Spleen (tissue), 11 donors: ENCODE measurements around the gene PIGN. TPM values are rescaled to one million over a fixed set of nuclear protein-coding genes. Genes with fewer than 3 reads are reported as not detected.
A peak's percentile ranks its signal among the peaks of the same experiment; 100 is the strongest.

ENCODE experiments used
- DNase-seq: peaks from one replicate; pipeline ENCODE4 v3.0.0-alpha.2; 2020
- H3K27ac ChIP-seq, 8 donors: fragments of 200-600 bp; sonication (generic) in 7 of 8; 1 replicate in 4 of 8; 2 replicates in 4 of 8; pipeline versions ENCODE4 v1.5.0 to v1.8.0; 2016 to 2021; ENCODE audit warnings: inconsistent platforms in 4 of 8, mild to moderate bottlenecking in 4 of 8, moderate library complexity in 1 of 8
- H3K27me3 ChIP-seq, 7 donors: fragments of 200-600 bp; sonication (generic) in 6 of 7; replicated peaks in 1 of 7; 1 replicate in 4 of 7; 2 replicates in 3 of 7; pipeline versions ENCODE4 v1.5.0 to v1.8.0; 2016 to 2021; ENCODE audit warnings: inconsistent platforms in 3 of 7, mild to moderate bottlenecking in 1 of 7
- H3K36me3 ChIP-seq, 6 donors: fragments of 200-600 bp; sonication (generic) in 5 of 6; 1 replicate in 4 of 6; 2 replicates in 2 of 6; pipeline versions ENCODE4 v1.5.0 to v1.8.0; 2016 to 2021; ENCODE audit warnings: inconsistent platforms in 2 of 6
- H3K4me1 ChIP-seq, 6 donors: fragments of 200-600 bp; sonication (generic) in 5 of 6; 1 replicate in 3 of 6; 2 replicates in 3 of 6; pipeline versions ENCODE4 v1.5.0 to v1.8.0; 2016 to 2021; ENCODE audit warnings: inconsistent platforms in 3 of 6
- H3K4me3 ChIP-seq, 8 donors: fragments of 200-600 bp; sonication (generic) in 7 of 8; 1 replicate in 4 of 8; 2 replicates in 4 of 8; pipeline versions ENCODE4 v1.5.0 to v1.8.0; 2016 to 2021; ENCODE audit warnings: inconsistent platforms in 4 of 8, mild to moderate bottlenecking in 4 of 8, moderate library complexity in 2 of 8
- H3K9me3 ChIP-seq, 8 donors: fragments of 200-600 bp; sonication (generic) in 7 of 8; 1 replicate in 4 of 8; 2 replicates in 4 of 8; pipeline versions ENCODE4 v1.5.0 to v1.8.0; 2016 to 2021; ENCODE audit warnings: inconsistent platforms in 4 of 8
- CTCF ChIP-seq, 11 experiments: fragments of 200-600 bp in 7 of 11; fragments of 450-650 bp in 4 of 11; sonication (generic) in 4 of 11; IDR thresholded peaks in 8 of 11; conservative IDR thresholded peaks in 3 of 11; 1 replicate in 7 of 11; 2 replicates in 4 of 11; pipeline versions ENCODE4 v1.4.0 to v1.8.0; 2016 to 2021; ENCODE audit warnings: antibody characterized with exemption in 11 of 11, inconsistent platforms in 4 of 11, mild to moderate bottlenecking in 1 of 11
- POLR2A ChIP-seq, 3 donors: fragments of 450-650 bp; IDR thresholded peaks; one replicate each; pipeline ENCODE4 v1.5.1; 2017; ENCODE audit warnings: antibody characterized with exemption in 3 of 3, mild to moderate bottlenecking in 1 of 3
- POLR2AphosphoS5 ChIP-seq, 3 donors: sonication (generic); formaldehyde crosslinking; IDR thresholded peaks; one replicate each; pipeline ENCODE4 v1.5.1; 2017; ENCODE audit warnings: antibody characterized with exemption in 3 of 3
- WGBS, 5 donors: extraction: QIAGEN DNeasy Blood & Tissue Kit in 3 of 5; methylation state at CpG; one replicate each; pipeline versions ENCODE4 v1.1.5 to v1.1.7; 2013 to 2018; 5-methylcytosine and 5-hydroxymethylcytosine counted together
- intact Hi-C: fragments of 100-400 bp; cut with DNase I; formaldehyde crosslinking; loops from one replicate; pipeline ENCODE4 v1.15.0; 2023; ENCODE audit warnings: low total_unique reads
- polyA plus RNA-seq, 3 donors: library from polyadenylated mRNA; stranded (reverse); fragments of 200-250 nt; gene quantifications; one replicate each; pipeline ENCODE4 v1.2.1, GENCODE V29; 2013
- total RNA-seq, 7 donors: library from RNA; depleted of rRNA in 3 of 7; stranded (reverse); fragments of >200 nt in 3 of 7; fragmentation: NEBNext Ultra II Directional in 4 of 7; extraction: Animal tissue kit (Norgen Biotek cat#: 25700) in 4 of 7; gene quantifications; one replicate each; pipeline versions ENCODE4 v1.1.0 to v1.2.1, GENCODE V29; 2016 to 2021
- donor health status: healthy with polysubstance abuse.
- donor health status: DM: no; HTN: no; CAD: no; lungs with moderate emphysema.
- donor health status: DM: no; HTN: no; CAD: no.
- donor health status: Bipolar disorder and iron deficiency.
- donor health status: healthy.
- donor health status: DM: no; HTN: no; CAD: no.
- donor health status: DM: yes; HTN: yes; CAD: no.

The PIGN gene
- total and polyA plus RNA-seq, 10 donors: 4.0 to 41.4 (median 25.4) TPM

GRCh38 chr18:62017618-62018017 lies 169.2 kb downstream of the PIGN start:
- no peaks in the 10 kb centered on the region for H3K27me3 ChIP-seq
- intact Hi-C loops: no loop called here
- H3K9me3 ChIP-seq: no peaks in the 10 kb centered on the region
- no peaks in the 10 kb centered on the region for H3K36me3 ChIP-seq
- H3K27ac ChIP-seq: peak overlapping the region in 5 of 8 donors; percentile 8 to 63 (median 43)
- H3K4me3 ChIP-seq: no peak overlapping the region
- no peak for DNase-seq
- WGBS, 5 donors: 63 to 74% (median 70%) methylated on average over 6 of the region's 6 CpGs
- H3K4me1 ChIP-seq: no peaks in the 10 kb centered on the region
- no peak for TF ChIP-seq POLR2A (IDR thresholded peaks at IDR 0.05)
- TF ChIP-seq CTCF (IDR thresholded peaks at IDR 0.05 in 8 of 11, conservative IDR thresholded peaks at IDR 0.05 in 3 of 11): no peak
- no peak for TF ChIP-seq POLR2AphosphoS5 (IDR thresholded peaks at IDR 0.05)

GRCh38 chr18:62011416-62011815 lies 175.4 kb downstream of the PIGN start:
- TF ChIP-seq POLR2A (IDR thresholded peaks at IDR 0.05) (no peak), CTCF (IDR thresholded peaks at IDR 0.05 in 8 of 11, conservative IDR thresholded peaks at IDR 0.05 in 3 of 11) (no peak), POLR2AphosphoS5 (IDR thresholded peaks at IDR 0.05) (no peak)
- Histone ChIP-seq H3K4me1 (no peaks in the 10 kb centered on the region), H3K27me3 (no peaks in the 10 kb centered on the region), H3K27ac (no peak overlapping the region), H3K4me3 (no peak overlapping the region), H3K9me3 (peaks cover 0 to 8% (median 0%) of the 10 kb centered on the region in 8 donors), H3K36me3 (no peaks in the 10 kb centered on the region)
- 89 to 96% (median 91%) methylated on average over 6 of the region's 6 CpGs for WGBS, 5 donors
- intact Hi-C loops: no loop called here
- DNase-seq: no peak

- no peak overlapping the region for H3K27ac ChIP-seq
- WGBS, 5 donors: 73 to 90% (median 81%) methylated on average over 3 of the region's 3 CpGs
- intact Hi-C loops: no loop called here
Observed at GRCh38 chr18:62009521-62009920, 177.3 kb downstream of the PIGN start.

DNA sequence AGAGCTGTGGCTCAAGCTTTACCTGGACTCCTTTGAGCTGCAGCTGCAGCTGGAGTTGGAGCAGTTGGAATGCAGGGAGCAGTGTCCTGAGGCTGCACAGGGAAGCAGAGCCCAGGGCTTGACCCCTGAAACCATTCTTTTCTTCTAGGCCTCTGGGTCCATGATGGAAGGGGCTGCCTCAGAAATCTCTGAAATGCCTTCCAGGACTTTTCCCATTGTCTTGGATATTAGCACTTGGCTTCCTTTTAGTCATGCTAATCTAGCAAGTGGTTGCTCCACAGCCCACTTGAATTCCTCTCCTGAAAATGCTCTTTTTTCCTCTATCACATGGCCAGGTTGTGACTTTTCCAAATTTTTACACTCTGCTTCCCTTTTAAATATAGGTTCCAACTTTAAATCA lies 185.5 kb downstream of the PIGN start:
- H3K36me3 ChIP-seq: no peaks in the 10 kb centered on the region

More at GRCh38 chr18:62009521-62009920, 177.3 kb downstream of the PIGN start:
- Histone ChIP-seq H3K36me3 (no peaks in the 10 kb centered on the region), H3K27me3 (no peaks in the 10 kb centered on the region), H3K4me3 (no peak overlapping the region), H3K9me3 (peaks cover 0 to 24% (median 7%) of the 10 kb centered on the region in 8 donors), H3K4me1 (no peaks in the 10 kb centered on the region)
- no peak for DNase-seq
- TF ChIP-seq CTCF (IDR thresholded peaks at IDR 0.05 in 8 of 11, conservative IDR thresholded peaks at IDR 0.05 in 3 of 11) (no peak), POLR2AphosphoS5 (IDR thresholded peaks at IDR 0.05) (no peak), POLR2A (IDR thresholded peaks at IDR 0.05) (no peak)

More for the DNA sequence above, 185.5 kb downstream of the PIGN start:
- Histone ChIP-seq H3K4me3 (no peak overlapping the region), H3K9me3 (peaks cover 0 to 34% (median 21%) of the 10 kb centered on the region in 8 donors), H3K4me1 (peaks cover 0 to 10% (median 0%) of the 10 kb centered on the region in 6 donors), H3K27ac (no peak overlapping the region), H3K27me3 (no peaks in the 10 kb centered on the region)
- no peak for DNase-seq
- intact Hi-C loops: no loop called here
- TF ChIP-seq POLR2A (IDR thresholded peaks at IDR 0.05): no peak
- TF ChIP-seq POLR2AphosphoS5 (IDR thresholded peaks at IDR 0.05): no peak
- no peak for TF ChIP-seq CTCF (IDR thresholded peaks at IDR 0.05 in 8 of 11, conservative IDR thresholded peaks at IDR 0.05 in 3 of 11)
